Measurements from ENCODE around the gene GLYR1. TPM values are rescaled to one million over a fixed set of nuclear protein-coding genes. Genes with fewer than 3 reads are reported as not detected.
A peak's percentile ranks its signal among the peaks of the same experiment; 100 is the strongest.

Gene GLYR1
- total RNA-seq (2013; cell fraction: nucleolus; rRNA removed) = 63.8 and 64.6 TPM in 2 replicates
- total RNA-seq (2014; rRNA removed) (31.1 and 40.9 TPM in 2 replicates), total RNA-seq (2014; rRNA removed; fragmentation: Illumina TruSeq; extraction: Trizol) (48.8 and 50.3 TPM in 2 replicates), total RNA-seq (2021) (81.9 and 90.2 TPM in 2 replicates), polyA plus RNA-seq (2011; rRNA removed) (49.7 and 50.4 TPM in 2 replicates), polyA plus RNA-seq (2014; fragmentation: Illumina TruSeq; extraction: Trizol) (82.7 and 83.3 TPM in 2 replicates), polyA plus RNA-seq (2014; fragmentation: Nextera tagmentation; extraction: Ambion mirVana) (10 to 100 TPM in 1 of 2 experiments, 1 to 10 TPM in 1; 7.3 to 10.1 TPM), polyA plus RNA-seq (2014; rRNA removed) (69.7 and 74.8 TPM in 2 replicates), polyA plus RNA-seq (2016; fragmentation: Nextera tagmentation; extraction: Ambion mirVana) (10 to 100 TPM; 63.9 to 68.9 TPM), polyA minus RNA-seq (2011; rRNA and poly(A)+ RNA removed) (34.6 and 53.1 TPM in 2 replicates), Bru-seq, nascent RNA (percentile 84 among the genes with signal in this experiment), BruChase-seq, experiment 1, labeled RNA remaining after a 6-hour chase (percentile 94 among the genes with signal in this experiment), BruChase-seq, experiment 2, labeled RNA remaining after a 2-hour chase (percentile 91 among the genes with signal in this experiment)
- polyA plus RNA-seq (2011; ENCODE audit: low read depth) = 18.7 TPM
- 46.6 and 56.8 TPM in 2 replicates for polyA plus RNA-seq (2011; cell fraction: cytosol; rRNA removed)
- 46.2 and 60.9 TPM in 2 replicates for polyA plus RNA-seq (2011; cell fraction: nucleus; rRNA removed)
- polyA plus RNA-seq (2012) = 31.8 and 36.9 TPM in 2 replicates
- polyA minus RNA-seq (2011; cell fraction: cytosol; rRNA and poly(A)+ RNA removed) = 14.2 and 14.7 TPM in 2 replicates
- 26.4 and 31.8 TPM in 2 replicates for polyA minus RNA-seq (2011; cell fraction: nucleus; rRNA and poly(A)+ RNA removed)
- long read RNA-seq, experiment 1, partial matches to known transcripts = 4 of 8 reads
- long read RNA-seq, experiment 1, other reads (novel, unspliced or antisense) = 2 of 8 reads
- long read RNA-seq, experiment 2, partial matches to known transcripts = 13 of 25 reads
- long read RNA-seq, experiment 2, other reads (novel, unspliced or antisense) = 10 of 25 reads

- Histone ChIP-seq H3K4me3 (peak within 1 kb of the TSS; percentile 91), H3K27ac (ENCODE audit: control insufficient read depth, insufficient read depth) (peak within 1 kb of the TSS; percentile 85), H3K36me3 (ENCODE audit: control insufficient read depth in 2 of 2, insufficient read depth in 2 of 2, low read length in 1 of 2) (peaks cover 2 to 13% of the 10 kb centered on the region in 2 experiments; a peak in 3 of 4 replicates), H3K9ac (ENCODE audit: control insufficient read depth, insufficient read depth, low read length) (peak within 1 kb of the TSS; percentile 87), H3K4me1 (ENCODE audit: control insufficient read depth, insufficient read depth, low read length) (no peaks in the 10 kb centered on the region), H3K27me3 (replicated peaks in 1 of 2; ENCODE audit: control insufficient read depth in 2 of 2, insufficient read depth in 2 of 2, low read length in 1 of 2) (no peaks in the 10 kb centered on the region), H3K9me3 (replicated peaks; ENCODE audit: control insufficient read depth, insufficient read depth, low read length) (no peaks in the 10 kb centered on the region), H4K20me1 (ENCODE audit: control insufficient read depth, insufficient read depth) (no peaks in the 10 kb centered on the region), H3K79me2 (ENCODE audit: control insufficient read depth, insufficient read depth, low read length) (peaks cover 65% of the 10 kb centered on the region), H2AFZ (ENCODE audit: control insufficient read depth, low read depth, low read length) (peak within 1 kb of the TSS; percentile 85), H3K4me2 (ENCODE audit: control insufficient read depth, insufficient read depth) (peak within 1 kb of the TSS; percentile 100)
- ChIA-PET CTCF (interaction anchor here (0.6 kb wide), 1 partner anchor 1135 kb away, joined by 3 read pairs; no protein-coding TSS in a partner anchor), POLR2A (interaction anchor here (1.1 kb wide), 1 partner anchor 28 kb away, joined by 4 read pairs; no protein-coding TSS in a partner anchor), SMC1A (ENCODE audit: uncharacterized antibody, unreplicated experiment) (no interaction called here), RAD21 (ENCODE audit: unreplicated experiment) (interaction anchor here (0.5 to 1.7 kb wide), 3 partner anchors 18 to 113 kb away, joined by 3 to 8 read pairs (median 3); partner anchors contain the start of genes ANKS3 and DNAAF8)
- intact Hi-C loops (cut with micrococcal nuclease; ENCODE audit: unreplicated experiment) (loop anchor here (2.0 to 10.0 kb wide), 3 partner anchors 78 to 248 kb away; partner anchors contain the start of genes EEF2KMT and SEC14L5), in situ Hi-C loops (cut with MboI) (loop anchor here (10.0 kb wide), 1 partner anchor 238 kb away; no protein-coding TSS in a partner anchor)
- WGBS (ENCODE audit: insufficient coverage, insufficient replicate concordance, low lambda C conversion rate, missing lambda C conversion rate) = under 1% methylated on average over 80 of the region's 126 CpGs
- ATAC-seq (peak; percentile 91), FAIRE-seq (peak; percentile 86), DNase-seq (ENCODE audit: low read depth, low spot score) (peak; percentile 83)
- no TSS peak for BruUV-seq (replicated peaks)
- TF ChIP-seq RELB (IDR thresholded peaks at IDR 0.05; ENCODE audit: low read depth) (peak; percentile 85), NR2C2 (IDR thresholded peaks at IDR 0.05; ENCODE audit: borderline replicate concordance, control insufficient read depth, insufficient read length, low read depth) (no peak), ZSCAN29 (IDR thresholded peaks at IDR 0.05) (0 out of 2 replicates have a peak, but pooled peaks have one; percentile 45), TCF12 (IDR thresholded peaks at IDR 0.05; ENCODE audit: low read depth, low read length) (peak; percentile 49; the same call in 1 of the 2 replicates), ATF7 (IDR thresholded peaks at IDR 0.05; ENCODE audit: low read depth) (peak; percentile 86), SIN3A (IDR thresholded peaks at IDR 0.05; ENCODE audit: low read depth, low read length) (0 out of 2 replicates have a peak, but pooled peaks have one; percentile 62), YY1 (IDR thresholded peaks at IDR 0.05; ENCODE audit: low read depth, low read length) (peak; percentile 96), ESRRA (IDR thresholded peaks at IDR 0.05; ENCODE audit: low read length) (no peak), POLR2AphosphoS5 (IDR thresholded peaks at IDR 0.05; ENCODE audit: low read length) (peak; percentile 87), ZBTB33 (IDR thresholded peaks at IDR 0.05) (no peak), TARDBP (IDR thresholded peaks at IDR 0.05; ENCODE audit: borderline replicate concordance) (no peak), MEF2B (IDR thresholded peaks at IDR 0.05; ENCODE audit: partially characterized antibody, poor library complexity, severe bottlenecking) (peak; percentile 94), ASH2L (IDR thresholded peaks at IDR 0.05; ENCODE audit: borderline replicate concordance, low read depth) (0 out of 2 replicates have a peak, but pooled peaks have one; percentile 56), POU2F2 (IDR thresholded peaks at IDR 0.05; ENCODE audit: borderline replicate concordance, low read depth, low read length) (peak; percentile 58; the same call in 1 of the 3 replicates)
Observed at GRCh38 chr16:4846901-4847773, at the start of gene GLYR1, which contains the start of gene UBN1. TSS of gene GLYR1 (minus strand) at chr16:4847288. CDS start at chr16:4847265, 23 bp downstream. TSS of gene UBN1 (plus strand) at chr16:4847481. CDS start at chr16:4852918, 5,437 bp downstream.
